Loucy (cell line): ENCODE data around the gene CHST5.

Experiments used
- CTCF ChIP-seq: fragments of 200-600 bp; sonication (generic); conservative IDR thresholded peaks from 2 replicates; pipeline ENCODE4 v1.5.1; 2014; ENCODE audit warnings: mild to moderate bottlenecking, antibody characterized with exemption, low read length
- EZH2phosphoT487 ChIP-seq: fragments of 200-600 bp; IDR thresholded peaks from 2 replicates; pipeline ENCODE4 v1.6.1; 2018; ENCODE audit warnings: antibody characterized with exemption, mild to moderate bottlenecking, moderate library complexity, borderline replicate concordance

- TF ChIP-seq CTCF (no peak), EZH2phosphoT487 (no peak)
Observed at GRCh38 chr16:75535901-75536300, at the start of gene CHST5.
